ENCODE measurements around the gene FOXRED2. TPM values are rescaled to one million over a fixed set of nuclear protein-coding genes. Genes with fewer than 3 reads are reported as not detected.

Gene FOXRED2
- total RNA-seq, 2 donors from 2014 or later: 6.8 to 13.8 TPM

DNA sequence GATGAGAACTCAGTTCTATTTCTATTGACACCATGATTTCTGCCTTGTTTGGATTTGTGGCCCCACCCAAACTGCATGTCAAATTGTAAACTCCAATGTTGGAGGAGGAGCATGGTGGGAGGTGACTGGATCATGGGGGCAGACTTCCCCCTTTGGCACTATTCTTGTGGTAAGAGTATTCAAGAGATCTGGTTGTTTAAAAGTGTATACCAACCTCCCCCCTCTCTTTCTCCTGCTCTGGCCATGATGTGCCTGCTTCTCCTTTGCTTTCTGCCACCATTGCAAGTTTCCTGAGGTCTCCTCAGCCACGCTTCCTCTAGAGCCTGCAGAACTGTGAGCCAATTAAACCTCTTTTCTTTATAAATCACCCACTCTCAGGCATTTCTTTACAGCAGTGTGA is 7.9 kb upstream of the FOXRED2 start:
- Histone ChIP-seq H3K36me3 (peaks cover 87% of the 10 kb centered on the region), H3K4me1 (ENCODE audit: control insufficient read depth in 1 of 2, low read depth in 2 of 2) (no peaks in the 10 kb centered on the region)

DNA sequence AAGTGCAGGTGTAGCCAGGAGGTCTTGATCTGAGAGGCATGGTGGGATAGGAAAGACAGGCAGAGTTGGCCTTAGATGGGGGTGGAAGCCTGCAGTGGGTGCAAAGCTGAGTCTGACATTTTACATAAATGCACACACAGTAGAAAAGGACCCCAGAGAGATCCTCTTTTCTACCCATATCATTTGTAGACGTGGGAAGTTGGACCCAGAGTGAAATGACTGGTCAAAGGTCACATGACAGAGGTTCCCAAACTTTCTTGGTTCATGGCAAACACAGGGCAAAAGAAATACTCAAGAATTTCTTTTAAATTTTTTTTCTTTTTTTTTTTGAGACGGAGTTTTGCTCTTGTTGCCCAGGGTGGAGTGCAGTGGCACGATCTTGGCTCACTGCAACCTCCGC is 6.2 kb upstream of the FOXRED2 start:
- TF ChIP-seq, protein P1, sequence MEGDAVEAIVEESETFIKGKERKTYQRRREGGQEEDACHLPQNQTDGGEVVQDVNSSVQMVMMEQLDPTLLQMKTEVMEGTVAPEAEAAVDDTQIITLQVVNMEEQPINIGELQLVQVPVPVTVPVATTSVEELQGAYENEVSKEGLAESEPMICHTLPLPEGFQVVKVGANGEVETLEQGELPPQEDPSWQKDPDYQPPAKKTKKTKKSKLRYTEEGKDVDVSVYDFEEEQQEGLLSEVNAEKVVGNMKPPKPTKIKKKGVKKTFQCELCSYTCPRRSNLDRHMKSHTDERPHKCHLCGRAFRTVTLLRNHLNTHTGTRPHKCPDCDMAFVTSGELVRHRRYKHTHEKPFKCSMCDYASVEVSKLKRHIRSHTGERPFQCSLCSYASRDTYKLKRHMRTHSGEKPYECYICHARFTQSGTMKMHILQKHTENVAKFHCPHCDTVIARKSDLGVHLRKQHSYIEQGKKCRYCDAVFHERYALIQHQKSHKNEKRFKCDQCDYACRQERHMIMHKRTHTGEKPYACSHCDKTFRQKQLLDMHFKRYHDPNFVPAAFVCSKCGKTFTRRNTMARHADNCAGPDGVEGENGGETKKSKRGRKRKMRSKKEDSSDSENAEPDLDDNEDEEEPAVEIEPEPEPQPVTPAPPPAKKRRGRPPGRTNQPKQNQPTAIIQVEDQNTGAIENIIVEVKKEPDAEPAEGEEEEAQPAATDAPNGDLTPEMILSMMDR (IDR thresholded peaks at IDR 0.05): no peak
- H3K36me3 ChIP-seq: peaks cover 70% of the 10 kb centered on the region

More for the DNA sequence above, 7.9 kb upstream of the FOXRED2 start:
- Histone ChIP-seq H3K9me3 (no peaks in the 10 kb centered on the region), H3K4me3 (no peak overlapping the region), H3K27ac (no peak overlapping the region), H3K27me3 (replicated peaks; ENCODE audit: insufficient read depth) (no peaks in the 10 kb centered on the region)
- TF ChIP-seq, protein P1 (IDR thresholded peaks at IDR 0.05): no peak
- no peak for DNase-seq (ENCODE audit: low spot score)
- no peak for ATAC-seq (ENCODE audit: insufficient number of reproducible peaks, low FRiP score, low read depth)

DNA sequence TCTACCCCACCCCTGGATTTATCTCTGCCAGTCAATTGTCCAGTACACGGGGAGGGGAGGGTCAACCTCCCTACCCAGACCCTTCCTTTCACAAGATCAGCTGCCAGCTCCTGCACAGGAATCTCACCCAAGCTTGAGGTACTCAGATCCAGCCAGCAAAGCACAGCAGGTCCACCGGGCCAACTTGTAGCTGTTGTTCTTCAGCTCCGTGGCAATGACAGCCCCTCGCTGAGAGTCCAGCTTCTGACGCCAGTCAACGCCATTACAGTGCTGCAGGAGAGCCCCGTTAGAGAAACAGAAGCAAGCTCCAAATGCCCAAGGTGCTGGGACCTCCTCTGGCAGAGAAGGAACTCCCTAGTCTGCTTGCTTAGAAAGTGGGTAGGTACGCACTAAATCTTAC is 5.5 kb upstream of the FOXRED2 start:
- DNase-seq (ENCODE audit: low spot score): no peak
- no peak overlapping the region for H3K4me3 ChIP-seq
- H3K36me3 ChIP-seq: peaks cover 64% of the 10 kb centered on the region
- no peaks in the 10 kb centered on the region for H3K27me3 ChIP-seq (replicated peaks; ENCODE audit: insufficient read depth)
- TF ChIP-seq, protein P1 (IDR thresholded peaks at IDR 0.05): no peak
- no peak for ATAC-seq (ENCODE audit: insufficient number of reproducible peaks, low FRiP score, low read depth)
- H3K27ac ChIP-seq: no peak overlapping the region
- no peaks in the 10 kb centered on the region for H3K9me3 ChIP-seq
- H3K4me1 ChIP-seq (ENCODE audit: control insufficient read depth in 1 of 2, low read depth in 2 of 2): peaks cover 3 to 10% of the 10 kb centered on the region in 2 donors

More for the DNA sequence above, 6.2 kb upstream of the FOXRED2 start:
- Histone ChIP-seq H3K27me3 (replicated peaks; ENCODE audit: insufficient read depth) (no peaks in the 10 kb centered on the region), H3K4me1 (ENCODE audit: control insufficient read depth in 1 of 2, low read depth in 2 of 2) (peaks cover 0 to 6% of the 10 kb centered on the region in 2 donors), H3K9me3 (no peaks in the 10 kb centered on the region), H3K4me3 (no peak overlapping the region), H3K27ac (no peak overlapping the region)
- ATAC-seq (ENCODE audit: insufficient number of reproducible peaks, low FRiP score, low read depth) (no peak), DNase-seq (ENCODE audit: low spot score) (no peak)

DNA sequence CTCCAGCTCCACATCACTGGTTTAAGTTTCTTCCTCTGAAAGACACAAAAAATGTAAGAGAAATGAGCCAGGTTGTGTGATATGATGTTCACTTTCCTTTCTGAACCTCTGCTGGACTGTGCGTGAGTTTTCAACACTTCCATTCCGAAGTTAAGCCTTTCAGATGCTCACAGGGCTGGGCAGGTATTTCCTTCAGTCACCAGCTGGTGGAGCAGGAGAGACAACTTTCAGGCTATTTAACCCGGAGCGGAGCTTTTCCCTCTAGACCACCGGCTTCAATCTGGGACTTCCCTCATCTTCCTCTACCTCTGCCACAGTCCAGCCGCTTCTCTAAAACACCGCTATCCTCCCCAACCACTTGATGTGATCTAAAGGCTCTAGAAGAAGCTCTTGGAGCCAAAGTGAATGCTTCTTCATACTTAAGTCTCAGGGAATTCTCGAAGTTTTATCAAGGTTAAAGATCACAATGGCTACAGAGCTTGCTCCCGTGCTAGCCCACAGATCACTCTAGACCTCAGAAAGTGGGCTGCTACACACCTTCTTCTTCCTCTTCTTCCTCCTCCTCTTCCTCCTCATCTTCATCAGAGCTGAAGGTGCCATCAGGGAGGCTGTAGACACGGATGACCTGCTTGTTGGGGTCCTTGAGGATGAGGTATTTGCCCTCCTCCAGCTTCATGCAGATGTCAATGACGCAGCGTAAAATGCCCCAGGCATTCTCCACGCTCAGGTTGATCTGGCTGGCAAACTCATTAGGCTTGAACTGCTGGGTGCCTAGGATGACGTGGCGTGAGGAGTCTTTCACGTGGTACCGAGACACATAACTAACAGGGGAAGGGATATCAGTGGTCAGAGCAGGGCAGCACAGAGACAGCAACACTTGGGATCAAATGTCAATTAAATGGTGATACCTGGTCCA is 4.4 kb upstream of the FOXRED2 start:
- no peaks in the 10 kb centered on the region for H3K9me3 ChIP-seq
- TF ChIP-seq, protein P1 (IDR thresholded peaks at IDR 0.05): peak; percentile 49
- DNase-seq (ENCODE audit: low spot score): no peak
- H3K4me1 ChIP-seq (ENCODE audit: control insufficient read depth in 1 of 2, low read depth in 2 of 2): peaks cover 4 to 19% of the 10 kb centered on the region in 2 donors
- H3K27ac ChIP-seq: no peak overlapping the region
- no peaks in the 10 kb centered on the region for H3K27me3 ChIP-seq (replicated peaks; ENCODE audit: insufficient read depth)
- peaks cover 53% of the 10 kb centered on the region for H3K36me3 ChIP-seq
- ATAC-seq (ENCODE audit: insufficient number of reproducible peaks, low FRiP score, low read depth): no peak
- no peak overlapping the region for H3K4me3 ChIP-seq

DNA sequence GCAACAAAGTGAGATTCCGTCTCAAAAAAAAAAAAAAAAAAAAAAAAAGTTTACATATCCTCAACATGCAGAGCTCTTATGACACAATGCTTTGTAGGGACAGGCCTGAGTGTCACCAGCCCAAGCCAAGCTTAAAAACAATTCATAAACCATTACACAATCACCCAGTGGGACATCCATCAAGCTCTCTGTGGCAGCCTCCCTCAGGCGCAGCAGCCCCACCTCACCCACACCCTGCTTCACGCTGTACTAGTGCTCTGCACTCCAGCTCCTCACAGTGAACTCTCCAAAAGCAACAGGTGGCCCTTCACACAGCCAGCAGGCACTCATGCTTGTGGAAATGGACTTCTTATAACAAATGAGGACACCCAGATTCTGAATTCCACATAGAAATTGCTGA is 3.5 kb upstream of the FOXRED2 start:
- Histone ChIP-seq H3K36me3 (peaks cover 45% of the 10 kb centered on the region), H3K4me3 (no peak overlapping the region), H3K9me3 (no peaks in the 10 kb centered on the region), H3K27me3 (replicated peaks; ENCODE audit: insufficient read depth) (no peaks in the 10 kb centered on the region), H3K27ac (no peak overlapping the region), H3K4me1 (ENCODE audit: control insufficient read depth in 1 of 2, low read depth in 2 of 2) (peaks cover 4 to 22% of the 10 kb centered on the region in 2 donors)
- DNase-seq (ENCODE audit: low spot score) (no peak), ATAC-seq (ENCODE audit: insufficient number of reproducible peaks, low FRiP score, low read depth) (no peak)
- TF ChIP-seq, protein P1 (IDR thresholded peaks at IDR 0.05): no peak
